NCI-H128 (cell line): Measurements from ENCODE around the gene DPP6.

Experiments used
- DNase-seq: peaks from one replicate; lab custom pipeline; 2025; ENCODE audit not compliant: unreplicated experiment; lab: John Stamatoyannopoulos, UW

The DPP6 gene

DNA sequence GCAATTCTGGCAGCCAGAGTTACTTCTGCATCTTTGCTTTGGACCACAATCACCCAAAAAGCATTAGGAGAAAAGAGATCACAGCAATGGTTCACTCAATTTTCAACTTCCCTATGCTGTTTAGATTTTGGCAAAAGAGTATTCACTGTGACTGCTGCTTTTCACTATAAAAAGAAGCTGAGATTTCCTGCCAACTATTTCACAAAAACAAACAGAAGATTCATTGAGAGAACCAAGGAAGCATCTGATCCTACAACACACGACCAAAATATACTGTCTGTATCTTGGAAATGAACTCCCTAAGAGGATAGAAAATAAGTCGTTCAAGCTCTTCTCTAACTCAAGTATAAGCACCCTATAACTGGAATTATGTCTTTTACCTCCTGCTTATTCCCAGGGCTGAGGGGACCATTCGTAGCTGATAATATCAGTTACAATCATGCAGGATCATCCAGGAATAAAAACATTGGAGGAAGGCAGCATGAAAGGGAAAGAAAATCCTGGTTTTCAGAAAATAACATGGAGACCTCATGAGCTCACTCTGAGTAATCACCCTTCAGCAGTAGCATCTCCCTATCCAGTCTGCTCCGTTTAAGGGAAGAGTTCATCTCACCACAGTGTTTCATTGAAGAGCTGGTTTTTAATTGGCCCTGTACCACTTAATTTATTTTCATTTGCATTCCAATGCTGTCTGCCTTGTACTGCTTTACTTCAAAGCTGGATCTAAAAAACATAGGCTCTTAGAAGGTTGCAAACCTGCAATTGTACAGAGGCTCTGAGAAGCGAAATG, 694.6 kb downstream of the DPP6 start:
- no peak for DNase-seq

DNA sequence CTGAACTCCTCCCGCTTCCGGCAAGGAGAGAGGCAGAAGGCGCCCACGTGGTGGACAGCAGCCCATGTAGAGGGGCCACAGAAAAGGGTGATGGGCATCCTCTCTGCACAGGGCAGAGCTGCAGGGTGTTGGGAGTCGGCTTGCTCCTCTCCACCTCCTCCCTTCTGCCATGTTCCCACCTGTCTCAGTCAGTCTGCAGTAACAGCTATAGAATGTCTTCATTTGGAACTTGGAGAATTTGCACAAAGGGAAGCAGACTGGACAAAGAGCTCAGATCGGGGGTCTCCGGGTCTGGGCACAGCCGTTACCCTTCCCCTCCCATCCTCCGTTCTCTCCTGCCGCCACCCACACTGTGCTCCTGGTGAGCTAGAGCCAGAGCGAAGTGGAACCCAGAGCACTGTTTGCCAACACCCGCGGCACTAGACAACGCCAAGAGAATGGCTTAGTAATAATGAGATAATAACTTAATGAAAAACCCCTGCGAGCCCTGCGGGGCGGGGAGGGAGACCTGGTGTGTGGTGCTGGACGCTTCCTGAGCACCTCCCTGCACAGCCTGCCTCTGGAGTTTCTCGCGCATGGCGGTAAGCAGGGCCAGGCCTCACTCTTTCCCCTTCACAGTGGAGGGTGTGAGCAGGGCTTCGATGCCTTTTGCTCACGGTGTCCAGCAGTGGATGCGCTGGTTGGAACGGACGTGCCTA, 696.0 kb downstream of the DPP6 start:
- DNase-seq: no peak

DNA sequence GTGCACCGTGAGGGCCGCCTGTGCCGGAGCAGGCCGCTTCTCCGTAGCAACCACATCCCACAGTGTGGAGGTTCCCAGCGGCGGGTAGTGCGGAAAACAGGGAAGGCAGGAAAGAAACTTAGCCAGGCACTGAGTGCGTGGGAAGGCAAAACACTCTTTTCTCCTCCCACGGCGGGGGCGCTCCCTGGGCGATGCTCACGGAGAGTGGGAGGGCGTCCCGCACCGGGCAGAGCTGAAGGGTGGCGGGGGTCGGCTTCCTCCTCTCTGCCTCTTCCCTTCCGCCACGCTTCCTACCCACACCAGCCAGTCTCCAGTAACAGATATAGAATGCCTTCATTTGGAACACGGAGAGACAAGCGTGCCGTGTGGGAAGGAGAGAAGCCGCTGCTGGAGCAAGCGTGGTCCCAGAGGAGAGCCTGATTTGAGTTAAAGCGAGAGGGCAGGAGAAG, 698.2 kb downstream of the DPP6 start:
- DNase-seq: no peak

DNA sequence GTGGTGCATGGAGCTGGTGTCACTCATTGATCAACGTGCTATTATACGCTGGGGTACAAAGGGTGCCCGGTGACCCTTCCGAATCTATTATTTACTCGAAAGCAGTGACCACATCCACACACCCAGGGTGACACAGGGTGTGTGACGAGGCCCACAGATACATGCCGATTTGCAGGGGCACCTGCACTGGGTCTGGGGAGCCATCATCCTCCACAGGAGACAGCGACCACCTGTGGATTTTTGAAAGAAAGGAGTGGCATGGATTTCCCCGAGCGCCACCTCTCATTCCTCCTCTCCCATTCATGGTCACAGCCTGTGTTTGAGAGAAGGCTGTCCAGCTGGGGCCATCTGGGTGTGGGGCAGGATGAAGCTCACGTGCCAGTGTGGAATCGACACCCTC, 701.0 kb downstream of the DPP6 start:
- no peak for DNase-seq

DNA sequence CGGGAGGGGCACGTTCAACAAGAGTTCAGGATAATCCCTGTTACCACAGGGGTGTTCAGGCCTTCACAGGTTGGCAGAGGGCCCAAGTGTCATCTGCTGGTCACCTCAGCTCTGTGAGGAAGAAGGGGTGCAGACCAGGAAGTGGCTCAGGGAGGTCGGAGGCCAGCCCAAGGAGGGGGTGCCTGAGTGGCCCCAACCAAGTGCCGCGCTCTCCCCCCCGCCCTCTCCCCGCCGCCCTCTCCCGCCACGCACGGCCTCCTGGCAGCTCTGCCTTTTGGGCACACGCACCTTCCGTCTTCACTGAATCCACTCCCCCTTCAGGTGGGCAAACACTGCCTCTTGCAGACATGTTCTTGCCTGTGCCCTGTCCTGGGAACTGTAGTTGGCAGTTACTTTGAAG, 705.6 kb downstream of the DPP6 start:
- DNase-seq: no peak

DNA sequence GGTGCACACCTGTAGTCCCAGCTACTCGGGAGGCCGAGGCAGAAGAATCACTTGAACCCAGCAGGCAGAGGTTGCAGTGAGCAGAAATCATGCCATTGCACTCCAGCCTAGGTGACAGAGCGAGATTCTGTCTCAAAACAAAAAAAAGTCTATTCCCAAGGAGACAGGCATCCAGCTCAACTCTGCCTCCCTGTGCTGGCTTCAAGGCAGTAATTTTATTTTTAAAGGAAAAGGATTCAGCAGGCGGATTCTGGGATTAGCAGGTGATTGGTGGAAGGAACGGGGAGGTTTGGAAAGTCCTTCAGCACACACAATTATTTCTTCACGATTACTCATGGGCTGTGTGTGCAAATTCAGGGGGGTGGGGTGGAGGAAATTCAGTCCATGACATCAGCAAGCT, 707.8 kb downstream of the DPP6 start:
- no peak for DNase-seq

- DNase-seq: no peak
These were observed 712.9 kb downstream of the DPP6 start for GRCh38 chr7:154765118-154765517.

GRCh38 chr7:154767142-154767541, 714.9 kb downstream of the DPP6 start:
- DNase-seq: no peak

DNA sequence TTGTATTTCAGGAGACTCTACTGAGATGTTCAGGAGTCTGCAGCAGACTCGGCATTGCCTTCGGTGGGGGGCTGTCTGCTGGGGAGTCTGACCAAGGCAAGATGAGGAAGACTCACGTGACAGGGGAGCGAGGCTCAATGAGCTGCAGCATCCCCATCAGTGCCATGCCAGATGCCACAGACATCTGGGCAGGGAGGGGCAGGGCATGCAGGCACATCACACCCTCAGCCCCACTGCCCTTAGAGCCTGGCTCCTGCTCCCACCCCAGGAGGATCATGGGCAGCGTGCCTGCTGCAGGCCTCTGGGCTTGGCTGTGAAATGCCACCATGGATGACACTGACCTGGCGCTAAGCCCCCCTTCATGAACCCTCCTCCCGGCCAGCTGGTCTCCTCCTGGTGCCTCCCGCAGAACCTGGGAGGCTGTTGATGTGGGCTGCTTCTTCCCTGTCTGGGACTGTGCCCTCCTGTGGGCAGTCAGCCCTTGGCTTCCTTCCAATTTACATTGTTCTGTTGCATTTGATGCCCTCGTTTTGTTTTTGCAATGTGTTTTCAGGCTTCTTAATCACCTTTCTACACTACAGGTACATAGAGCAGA, 715.7 kb downstream of the DPP6 start:
- DNase-seq: no peak

- DNase-seq: no peak
These were observed 716.8 kb downstream of the DPP6 start for GRCh38 chr7:154769001-154769400.

- no peak for DNase-seq
These were observed 717.3 kb downstream of the DPP6 start for GRCh38 chr7:154769527-154769926.

DNA sequence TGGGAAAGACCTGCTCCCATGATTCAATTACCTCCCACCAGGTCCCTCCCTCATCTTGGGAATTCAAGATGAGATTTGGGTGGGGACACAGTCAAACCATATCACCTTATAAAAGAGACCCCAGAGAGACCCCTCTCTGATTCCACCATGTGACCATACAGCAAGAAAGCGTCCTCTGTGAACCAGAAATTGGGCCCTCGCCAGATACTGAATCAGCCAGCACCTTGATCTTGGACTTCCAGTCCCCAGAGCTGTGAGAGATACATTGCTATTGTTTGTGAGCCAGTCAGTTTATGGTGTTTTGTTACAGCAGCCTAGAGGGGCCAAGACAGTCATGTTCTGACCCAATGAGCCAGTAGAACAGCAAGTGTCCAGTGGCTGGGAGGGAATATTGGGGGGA, 718.2 kb downstream of the DPP6 start:
- DNase-seq: no peak

- DNase-seq: no peak
These were observed 718.8 kb downstream of the DPP6 start for GRCh38 chr7:154770962-154771361.

- no peak for DNase-seq
These were observed 722.2 kb downstream of the DPP6 start for GRCh38 chr7:154774303-154774969.

DNA sequence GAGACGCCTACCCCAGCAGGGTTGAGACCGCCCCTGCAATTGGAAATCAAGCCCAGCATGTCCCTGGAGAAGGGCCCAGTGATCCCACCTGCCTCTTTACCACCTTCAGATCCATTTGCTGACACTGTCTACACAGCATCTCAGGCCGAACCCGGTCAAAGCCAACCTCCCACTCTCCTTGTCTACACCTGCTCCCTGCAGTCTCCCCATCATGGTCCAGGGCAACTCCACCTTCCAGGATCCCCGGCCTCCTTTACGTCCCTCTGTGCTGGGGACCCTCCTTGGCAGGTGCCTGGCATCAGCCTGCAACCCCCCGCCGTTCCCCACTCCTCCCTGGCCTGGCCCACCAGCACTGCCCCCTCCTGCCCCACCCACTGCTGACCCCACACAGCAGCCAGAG, 723.5 kb downstream of the DPP6 start:
- no peak for DNase-seq

- DNase-seq: no peak
These were observed 724.2 kb downstream of the DPP6 start for GRCh38 chr7:154776350-154776749.

DNA sequence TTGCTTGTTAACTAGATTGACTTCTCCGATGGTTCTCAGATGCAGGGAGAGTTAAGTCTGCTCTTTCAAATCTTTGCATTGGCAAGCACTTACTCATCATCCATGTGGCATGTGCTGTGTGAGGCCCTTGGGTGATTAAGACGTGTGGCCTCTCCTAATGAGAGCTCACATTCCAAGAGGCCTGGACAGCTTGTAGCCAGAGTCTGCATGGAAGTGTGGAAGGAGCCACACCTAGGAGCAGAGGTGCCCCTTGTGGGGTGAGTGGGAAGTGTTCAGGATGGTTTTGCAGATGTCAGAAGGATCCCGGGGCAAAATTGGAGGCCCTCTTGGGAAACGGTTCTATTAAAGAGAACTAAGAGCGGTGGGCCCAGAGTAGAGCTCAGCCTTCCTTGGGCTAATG, 724.8 kb downstream of the DPP6 start:
- no peak for DNase-seq

DNA sequence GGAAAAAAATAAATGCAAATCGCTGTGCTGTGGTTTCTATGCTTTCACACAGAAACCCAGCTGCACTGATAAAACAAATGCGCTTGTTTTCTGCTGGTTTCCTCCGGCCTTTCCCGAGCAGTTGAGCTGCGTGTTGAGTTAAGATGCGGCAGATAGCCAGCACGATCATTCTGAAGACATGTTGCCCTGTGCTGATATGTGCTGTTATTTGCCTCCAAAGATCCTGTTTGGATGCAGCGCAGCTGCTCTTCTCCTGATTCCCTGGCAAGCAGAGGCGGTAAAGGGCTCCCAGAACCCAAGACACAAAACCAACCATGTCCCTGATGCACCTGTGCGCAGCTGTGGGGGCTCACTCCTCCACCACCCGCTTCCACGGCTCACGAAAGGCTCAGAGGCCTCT, 725.3 kb downstream of the DPP6 start:
- DNase-seq: no peak

- no peak for DNase-seq
These were observed 725.7 kb downstream of the DPP6 start for GRCh38 chr7:154777908-154778307.

DNA sequence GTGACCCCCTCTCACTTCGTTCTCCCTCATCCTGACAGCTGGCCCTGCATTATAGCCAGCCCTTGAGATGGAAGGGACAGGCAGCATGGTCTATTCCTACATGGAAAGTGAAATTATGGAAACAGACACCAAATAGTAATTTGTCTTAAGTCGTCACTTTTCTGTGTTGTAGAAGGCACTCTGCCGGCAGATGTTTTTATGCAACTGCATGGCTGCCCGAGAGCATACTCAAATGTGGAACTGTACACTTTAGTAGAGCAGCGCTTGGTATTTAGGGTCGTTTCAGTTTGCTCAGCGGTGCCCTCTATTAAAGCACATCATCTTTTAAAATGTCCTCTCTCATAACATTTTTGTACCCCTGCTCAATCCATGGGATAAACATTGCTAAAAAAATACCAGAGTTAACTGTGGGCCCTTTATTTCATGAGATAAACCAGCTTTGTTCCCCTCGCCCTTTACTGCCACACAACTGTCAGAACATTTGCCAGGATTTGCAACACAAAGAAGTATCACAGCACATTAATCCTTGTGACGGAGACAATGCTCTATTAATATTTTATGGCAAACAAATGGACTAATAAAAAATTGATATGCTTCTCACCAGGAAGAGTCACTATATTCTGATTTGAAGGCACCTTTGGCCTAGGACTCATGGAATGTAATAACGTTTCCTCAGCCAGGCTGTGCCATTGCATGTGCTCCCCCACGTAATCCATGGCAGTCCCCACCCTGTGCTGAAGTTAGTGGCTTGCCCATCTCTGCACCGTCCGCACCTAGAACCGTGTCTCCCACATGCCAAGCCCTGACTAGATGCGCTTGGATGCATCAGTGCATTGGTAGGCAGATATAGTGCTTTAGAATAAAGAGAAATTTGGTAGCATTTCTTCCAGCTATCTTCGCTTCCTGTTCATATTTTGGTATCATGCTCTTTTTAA, 729.4 kb downstream of the DPP6 start:
- DNase-seq: no peak
